Caco-2 (cell line): ENCODE data around the gene ITGB6. TPM values are rescaled to one million over a fixed set of nuclear protein-coding genes. Genes with fewer than 3 reads are reported as not detected.

ENCODE experiments used
- BruUV-seq: library from RNA; stranded (reverse); fragments of 400-500 nt; replicated peaks from 2 replicates; lab custom pipeline; 2021; lab: Mats Ljungman, UMichigan
- CTCF ChIA-PET: fragments of 300-600 bp; sonication (Branson Sonifier 250); formaldehyde crosslinking; loops from one replicate; lab custom pipeline; 2022; ENCODE audit warnings: antibody characterized with exemption; lab: Charles Lee
- POLR2A ChIA-PET: fragments of 300-600 bp; sonication (Branson Sonifier 250); formaldehyde crosslinking; loops from one replicate; lab custom pipeline; 2022; ENCODE audit warnings: antibody characterized with exemption; lab: Charles Lee
- DNase-seq, 2 experiments: peaks; one replicate each; pipeline versions ENCODE4 v3.0.0 to v3.0.0-alpha.2; 2020 to 2022
- H3K27me3 ChIP-seq: replicated peaks from 2 replicates; pipeline ENCODE4 v1.6.0; 2011; ENCODE audit warnings: low read length; ENCODE audit not compliant: control insufficient read depth, insufficient read depth
- H3K36me3 ChIP-seq: 2 replicates; pipeline ENCODE4 v1.5.1; 2011; ENCODE audit warnings: low read length; ENCODE audit not compliant: control insufficient read depth, insufficient read depth
- H3K4me1 ChIP-seq: fragments of 250-450 bp; sonication (Bioruptor Pico); 2 replicates; pipeline ENCODE4 v1.5.1; 2020; ENCODE audit warnings: mild to moderate bottlenecking
- H3K4me3 ChIP-seq: 2 replicates; pipeline ENCODE4 v1.5.1; 2011; ENCODE audit warnings: low read depth, mild to moderate bottlenecking, control low read depth, low read length
- H3K9me3 ChIP-seq: fragments of 250-450 bp; sonication (Bioruptor Pico); 2 replicates; pipeline ENCODE4 v1.5.1; 2020; ENCODE audit warnings: mild to moderate bottlenecking, moderate library complexity
- H3K27ac Mint-ChIP-seq: one replicate; pipeline ENCODE4 v1.8.0; 2022; ENCODE audit warnings: mixed read lengths; ENCODE audit not compliant: unreplicated experiment
- H3K27me3 Mint-ChIP-seq: one replicate; pipeline ENCODE4 v1.8.0; 2022; ENCODE audit warnings: mixed read lengths; ENCODE audit not compliant: insufficient read depth, unreplicated experiment
- H3K36me3 Mint-ChIP-seq: one replicate; pipeline ENCODE4 v1.8.0; 2022; ENCODE audit warnings: mild to moderate bottlenecking, mixed read lengths; ENCODE audit not compliant: insufficient read depth, unreplicated experiment
- H3K4me1 Mint-ChIP-seq: one replicate; pipeline ENCODE4 v1.8.0; 2022; ENCODE audit warnings: low read depth, mixed read lengths; ENCODE audit not compliant: unreplicated experiment
- H3K4me3 Mint-ChIP-seq: one replicate; pipeline ENCODE4 v1.8.0; 2022; ENCODE audit warnings: mild to moderate bottlenecking, moderate library complexity, mixed read lengths; ENCODE audit not compliant: unreplicated experiment
- H3K9me3 Mint-ChIP-seq: one replicate; pipeline ENCODE4 v1.8.0; 2022; ENCODE audit warnings: mixed read lengths; ENCODE audit not compliant: unreplicated experiment
- CTCF ChIP-seq, 2 experiments: fragments of 200-600 bp in 1 of 2; IDR thresholded peaks; 1 replicate in 1 of 2; 2 replicates in 1 of 2; pipeline versions ENCODE4 v1.5.1 to v1.8.0; 2011 to 2022; ENCODE audit warnings: antibody characterized with exemption in 1 of 2, control low read depth in 1 of 2, inconsistent platforms in 1 of 2, low read depth in 1 of 2, low read length in 1 of 2, mild to moderate bottlenecking in 1 of 2, moderate library complexity in 1 of 2; ENCODE audit not compliant: insufficient read depth in 1 of 2, severe bottlenecking in 1 of 2, unreplicated experiment in 1 of 2
- intact Hi-C: fragments of 100-400 bp; cut with micrococcal nuclease; formaldehyde crosslinking; loops from one replicate; pipeline ENCODE4 v1.10.0; 2022; ENCODE audit not compliant: unreplicated experiment
- total RNA-seq: library from RNA; stranded (reverse); gene quantifications from 2 replicates; pipeline ENCODE4 v1.2.3, GENCODE V29; 2022

Gene ITGB6
- total RNA-seq, 1 experiment from 2014 or later: 1.7 TPM

GRCh38 chr2:160180172-160180571, 19.9 kb downstream of the ITGB6 start:
- CTCF ChIA-PET: interaction anchor here (0.5 kb wide), 1 partner anchor 30 kb away, joined by 3 read pairs; no protein-coding TSS in a partner anchor
- POLR2A ChIA-PET: no interaction called here
- no peaks in the 10 kb centered on the region for H3K9me3 Mint-ChIP-seq

GRCh38 chr2:160175169-160176134, 24.6 kb downstream of the ITGB6 start:
- POLR2A ChIA-PET: no interaction called here
- intact Hi-C loops: no loop called here
- no TSS peak for BruUV-seq

More at GRCh38 chr2:160180172-160180571, 19.9 kb downstream of the ITGB6 start:
- no peak for TF ChIP-seq CTCF (IDR thresholded peaks at IDR 0.05; ENCODE audit: insufficient read depth in 1 of 2, low read depth in 1 of 2, low read length in 1 of 2, severe bottlenecking in 1 of 2, unreplicated experiment in 1 of 2)
- no TSS peak for BruUV-seq
- DNase-seq: no peak
- no peaks in the 10 kb centered on the region for H3K27me3 Mint-ChIP-seq
- Histone ChIP-seq H3K27me3 (no peaks in the 10 kb centered on the region), H3K4me1 (no peaks in the 10 kb centered on the region), H3K4me3 (no peak overlapping the region), H3K36me3 (no peaks in the 10 kb centered on the region), H3K9me3 (no peaks in the 10 kb centered on the region)
- H3K36me3 Mint-ChIP-seq: no peaks in the 10 kb centered on the region
- intact Hi-C loops: no loop called here
- H3K4me3 Mint-ChIP-seq: no peak overlapping the region
- H3K4me1 Mint-ChIP-seq: no peaks in the 10 kb centered on the region
- no peak overlapping the region for H3K27ac Mint-ChIP-seq

GRCh38 chr2:160174322-160174721, 25.8 kb downstream of the ITGB6 start:
- DNase-seq: no peak
- Mint-ChIP-seq H3K4me3 (no peak overlapping the region), H3K27ac (no peak overlapping the region), H3K4me1 (no peaks in the 10 kb centered on the region), H3K27me3 (no peaks in the 10 kb centered on the region), H3K36me3 (no peaks in the 10 kb centered on the region), H3K9me3 (no peaks in the 10 kb centered on the region)
- ChIA-PET CTCF (no interaction called here), POLR2A (no interaction called here)
- BruUV-seq: no TSS peak
- H3K27me3 ChIP-seq: no peaks in the 10 kb centered on the region
- H3K4me3 ChIP-seq: no peak overlapping the region
- no peak for TF ChIP-seq CTCF (IDR thresholded peaks at IDR 0.05; ENCODE audit: insufficient read depth in 1 of 2, low read depth in 1 of 2, low read length in 1 of 2, severe bottlenecking in 1 of 2, unreplicated experiment in 1 of 2)
- no peaks in the 10 kb centered on the region for H3K9me3 ChIP-seq
- no peaks in the 10 kb centered on the region for H3K36me3 ChIP-seq
- H3K4me1 ChIP-seq: peaks cover 3% of the 10 kb centered on the region
- intact Hi-C loops: no loop called here

More at GRCh38 chr2:160175169-160176134, 24.6 kb downstream of the ITGB6 start:
- Mint-ChIP-seq H3K4me3 (no peak overlapping the region), H3K9me3 (no peaks in the 10 kb centered on the region), H3K36me3 (no peaks in the 10 kb centered on the region), H3K4me1 (no peaks in the 10 kb centered on the region), H3K27ac (no peak overlapping the region), H3K27me3 (no peaks in the 10 kb centered on the region)
- CTCF ChIA-PET: no interaction called here
- H3K27me3 ChIP-seq: no peaks in the 10 kb centered on the region
- H3K4me3 ChIP-seq: no peak overlapping the region
- H3K36me3 ChIP-seq: no peaks in the 10 kb centered on the region
- no peaks in the 10 kb centered on the region for H3K9me3 ChIP-seq
- no peak for DNase-seq
- no peaks in the 10 kb centered on the region for H3K4me1 ChIP-seq
- no peak for TF ChIP-seq CTCF (IDR thresholded peaks at IDR 0.05; ENCODE audit: insufficient read depth in 1 of 2, low read depth in 1 of 2, low read length in 1 of 2, severe bottlenecking in 1 of 2, unreplicated experiment in 1 of 2)
